CD4-positive, alpha-beta T cell treated with Interleukin-12 subunit alpha and Interleukin-12 subunit beta, for 1 hour (primary cell): Measurements from ENCODE around the gene DAPK2.

ENCODE experiments used
- DNase-seq: peaks from one replicate; pipeline ENCODE4 v3.0.0-alpha.2; 2020

Gene DAPK2

GRCh38 chr15:63889831-63890230 lies 156.5 kb downstream of the DAPK2 start:
- DNase-seq: no peak

GRCh38 chr15:63888823-63889222 lies 157.5 kb downstream of the DAPK2 start:
- no peak for DNase-seq

GRCh38 chr15:63888146-63888545 lies 158.1 kb downstream of the DAPK2 start:
- no peak for DNase-seq

- no peak for DNase-seq
Observed at GRCh38 chr15:63887630-63888029, 158.7 kb downstream of the DAPK2 start.

GRCh38 chr15:63884953-63885352 lies 161.3 kb downstream of the DAPK2 start:
- DNase-seq: no peak

- no peak for DNase-seq
Observed at GRCh38 chr15:63881431-63881830, 164.9 kb downstream of the DAPK2 start.

GRCh38 chr15:63880744-63881143 lies 165.5 kb downstream of the DAPK2 start:
- DNase-seq: no peak

GRCh38 chr15:63879995-63880394 lies 166.3 kb downstream of the DAPK2 start:
- DNase-seq: no peak

- no peak for DNase-seq
Observed at GRCh38 chr15:63879211-63879610, 167.1 kb downstream of the DAPK2 start.

GRCh38 chr15:63877713-63878271 lies 168.5 kb downstream of the DAPK2 start:
- DNase-seq: no peak

- no peak for DNase-seq
Observed at GRCh38 chr15:63876085-63876662, 170.1 kb downstream of the DAPK2 start.

GRCh38 chr15:63874616-63875015 lies 171.7 kb downstream of the DAPK2 start:
- DNase-seq: no peak

GRCh38 chr15:63872759-63873510 lies 173.3 kb downstream of the DAPK2 start:
- no peak for DNase-seq

- no peak for DNase-seq
Observed at GRCh38 chr15:63870487-63871209, 175.6 kb downstream of the DAPK2 start.

- no peak for DNase-seq
Observed at GRCh38 chr15:63870043-63870394, 176.3 kb downstream of the DAPK2 start.

- no peak for DNase-seq
Observed at GRCh38 chr15:63869371-63870042, 176.8 kb downstream of the DAPK2 start.

GRCh38 chr15:63864186-63864585 lies 182.1 kb downstream of the DAPK2 start:
- no peak for DNase-seq

- DNase-seq: no peak
Observed at GRCh38 chr15:63861946-63862517, 184.3 kb downstream of the DAPK2 start.

- DNase-seq: no peak
Observed at GRCh38 chr15:63860555-63860954, 185.7 kb downstream of the DAPK2 start.

GRCh38 chr15:63860155-63860554 lies 186.1 kb downstream of the DAPK2 start:
- DNase-seq: peak; percentile 72

GRCh38 chr15:63858881-63859280 lies 187.4 kb downstream of the DAPK2 start:
- DNase-seq: peak; percentile 34

- DNase-seq: no peak
Observed at GRCh38 chr15:63858448-63858847, 187.8 kb downstream of the DAPK2 start.

GRCh38 chr15:63857461-63857856 lies 188.8 kb downstream of the DAPK2 start:
- DNase-seq: no peak
